Cardiac muscle cell (in vitro differentiated cells and primary cell): Measurements from ENCODE around the gene DGKB. TPM values are rescaled to one million over a fixed set of nuclear protein-coding genes. Genes with fewer than 3 reads are reported as not detected.

ENCODE experiments used
- DNase-seq, 2 donors: peaks; one replicate each; pipeline versions ENCODE4 v3.0.0 to v3.0.0-alpha.2; 2010 to 2017; ENCODE audit warnings: low read depth in 1 of 2, low spot score in 1 of 2
- H3K27ac ChIP-seq: fragments of 200-600 bp; sonication (generic); 2 replicates; pipeline ENCODE4 v1.5.1; 2016
- H3K27me3 ChIP-seq: fragments of 200-600 bp; sonication (generic); 2 replicates; pipeline ENCODE4 v1.6.0; 2016; ENCODE audit warnings: control low read depth
- H3K36me3 ChIP-seq: fragments of 200-600 bp; sonication (generic); 2 replicates; pipeline ENCODE4 v1.5.1; 2016; ENCODE audit warnings: control low read depth
- H3K4me1 ChIP-seq: fragments of 200-600 bp; sonication (generic); 2 replicates; pipeline ENCODE4 v1.8.1; 2017; ENCODE audit warnings: low read depth, mild to moderate bottlenecking, mixed run types
- H3K4me3 ChIP-seq: fragments of 200-600 bp; sonication (generic); 2 replicates; pipeline ENCODE4 v1.5.1; 2016; ENCODE audit warnings: mild to moderate bottlenecking
- H3K9me3 ChIP-seq: fragments of 200-600 bp; sonication (generic); 2 replicates; pipeline ENCODE4 v1.5.1; 2017; ENCODE audit warnings: low read depth, mild to moderate bottlenecking, control low read depth
- polyA plus RNA-seq: library from polyadenylated mRNA; unstranded; fragments of >200 nt; fragmentation: Nextera tagmentation; extraction: Ambion mirVana; gene quantifications from 2 replicates; pipeline ENCODE4 v1.2.1, GENCODE V29; 2016
- total RNA-seq: library from RNA; depleted of rRNA; stranded (reverse); fragments of >200 nt; gene quantifications from 2 replicates; pipeline ENCODE4 v1.2.3, GENCODE V29; 2016
- TF ChIP-seq, protein P1 (sequence below): IDR thresholded peaks from 2 replicates; pipeline ENCODE4 v1.5.1; 2012; ENCODE audit warnings: low read depth, mild to moderate bottlenecking, low read length

DGKB gene
- total and polyA plus RNA-seq, 2 experiments from 2014 or later, result 0.07 to 0.86 TPM

DNA sequence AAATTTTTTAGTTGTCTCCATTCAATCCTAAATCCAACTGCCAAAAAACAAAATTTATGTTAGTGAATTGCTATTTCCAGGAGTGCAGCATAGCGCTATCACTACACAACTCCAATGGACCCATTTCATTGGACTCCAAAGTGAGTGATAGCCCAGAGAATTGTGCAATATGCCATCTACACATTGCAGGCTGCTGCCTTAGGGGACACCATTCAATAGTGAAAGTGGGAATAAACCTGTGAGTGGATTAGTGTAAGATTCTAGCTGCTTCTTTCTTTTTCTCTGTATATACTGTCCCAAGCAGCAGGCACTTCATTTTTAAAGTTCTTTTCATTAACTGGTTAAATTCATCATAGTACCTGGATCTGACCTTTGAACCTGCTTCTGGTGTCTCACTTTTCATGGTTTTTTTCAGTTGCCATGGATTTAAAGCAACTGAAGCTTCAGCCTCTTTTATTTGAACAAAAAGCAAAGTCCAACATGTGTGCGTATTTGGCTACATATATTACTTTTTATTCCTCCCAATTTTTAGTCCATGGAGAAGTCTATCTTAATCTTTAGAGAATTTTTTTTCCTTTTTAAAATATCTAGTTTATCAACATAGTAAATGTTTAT is 97.3 kb downstream of the DGKB start:
- Histone ChIP-seq H3K4me1 (peaks cover 3% of the 10 kb centered on the region), H3K27me3 (no peaks in the 10 kb centered on the region), H3K9me3 (no peaks in the 10 kb centered on the region), H3K36me3 (no peaks in the 10 kb centered on the region), H3K27ac (no peak overlapping the region), H3K4me3 (no peak overlapping the region)
- TF ChIP-seq, protein P1, sequence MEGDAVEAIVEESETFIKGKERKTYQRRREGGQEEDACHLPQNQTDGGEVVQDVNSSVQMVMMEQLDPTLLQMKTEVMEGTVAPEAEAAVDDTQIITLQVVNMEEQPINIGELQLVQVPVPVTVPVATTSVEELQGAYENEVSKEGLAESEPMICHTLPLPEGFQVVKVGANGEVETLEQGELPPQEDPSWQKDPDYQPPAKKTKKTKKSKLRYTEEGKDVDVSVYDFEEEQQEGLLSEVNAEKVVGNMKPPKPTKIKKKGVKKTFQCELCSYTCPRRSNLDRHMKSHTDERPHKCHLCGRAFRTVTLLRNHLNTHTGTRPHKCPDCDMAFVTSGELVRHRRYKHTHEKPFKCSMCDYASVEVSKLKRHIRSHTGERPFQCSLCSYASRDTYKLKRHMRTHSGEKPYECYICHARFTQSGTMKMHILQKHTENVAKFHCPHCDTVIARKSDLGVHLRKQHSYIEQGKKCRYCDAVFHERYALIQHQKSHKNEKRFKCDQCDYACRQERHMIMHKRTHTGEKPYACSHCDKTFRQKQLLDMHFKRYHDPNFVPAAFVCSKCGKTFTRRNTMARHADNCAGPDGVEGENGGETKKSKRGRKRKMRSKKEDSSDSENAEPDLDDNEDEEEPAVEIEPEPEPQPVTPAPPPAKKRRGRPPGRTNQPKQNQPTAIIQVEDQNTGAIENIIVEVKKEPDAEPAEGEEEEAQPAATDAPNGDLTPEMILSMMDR, result no peak
- no peak for DNase-seq

DNA sequence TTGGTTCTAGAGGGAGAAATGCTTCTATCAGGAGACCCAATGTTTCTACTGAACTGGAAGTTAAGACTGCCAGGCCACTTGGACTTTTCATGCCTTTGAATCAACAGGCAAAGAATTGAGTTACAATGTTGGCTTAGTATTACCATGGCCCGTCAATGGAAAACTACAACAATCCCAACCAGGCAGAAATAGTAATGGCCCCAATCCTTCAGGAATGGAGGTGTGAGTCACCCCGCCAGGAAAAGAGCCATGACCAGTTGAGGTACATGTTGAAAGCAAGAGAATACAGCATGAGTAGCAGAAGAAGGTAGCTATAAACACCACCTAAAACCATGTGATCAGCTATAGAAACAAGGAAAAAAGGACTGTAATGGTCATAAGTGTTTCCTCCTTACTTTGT is 101.9 kb downstream of the DGKB start:
- H3K4me1 ChIP-seq, result no peaks in the 10 kb centered on the region
- H3K27me3 ChIP-seq, result no peaks in the 10 kb centered on the region

DNA sequence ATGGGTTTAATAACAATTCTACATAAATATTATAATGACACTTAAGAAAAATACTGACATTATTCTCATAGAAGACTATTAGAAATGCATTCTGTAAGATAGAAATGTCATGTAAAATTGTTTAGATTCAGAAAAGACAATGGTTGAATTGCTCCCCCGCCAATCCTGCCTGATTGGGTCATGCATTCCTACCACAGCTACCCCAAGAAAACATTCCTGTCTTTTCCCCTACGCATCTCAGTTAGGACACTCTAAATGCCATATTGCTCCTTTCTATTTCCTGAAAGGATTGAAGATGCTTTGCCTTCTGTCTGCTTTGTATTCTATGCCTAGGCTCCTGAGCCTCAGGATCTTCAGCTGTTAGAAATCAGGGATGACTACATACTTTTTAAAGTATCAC is 109.4 kb downstream of the DGKB start:
- no peaks in the 10 kb centered on the region for H3K9me3 ChIP-seq
- no peak overlapping the region for H3K4me3 ChIP-seq
- TF ChIP-seq, protein P1, result no peak
- DNase-seq, result no peak
- H3K4me1 ChIP-seq, result no peaks in the 10 kb centered on the region
- no peaks in the 10 kb centered on the region for H3K27me3 ChIP-seq
- no peaks in the 10 kb centered on the region for H3K36me3 ChIP-seq
- no peak overlapping the region for H3K27ac ChIP-seq

More for the DNA sequence above, 101.9 kb downstream of the DGKB start:
- Histone ChIP-seq H3K36me3 (no peaks in the 10 kb centered on the region), H3K4me3 (no peak overlapping the region), H3K9me3 (no peaks in the 10 kb centered on the region), H3K27ac (no peak overlapping the region)
- TF ChIP-seq, protein P1, result no peak
- no peak for DNase-seq

DNA sequence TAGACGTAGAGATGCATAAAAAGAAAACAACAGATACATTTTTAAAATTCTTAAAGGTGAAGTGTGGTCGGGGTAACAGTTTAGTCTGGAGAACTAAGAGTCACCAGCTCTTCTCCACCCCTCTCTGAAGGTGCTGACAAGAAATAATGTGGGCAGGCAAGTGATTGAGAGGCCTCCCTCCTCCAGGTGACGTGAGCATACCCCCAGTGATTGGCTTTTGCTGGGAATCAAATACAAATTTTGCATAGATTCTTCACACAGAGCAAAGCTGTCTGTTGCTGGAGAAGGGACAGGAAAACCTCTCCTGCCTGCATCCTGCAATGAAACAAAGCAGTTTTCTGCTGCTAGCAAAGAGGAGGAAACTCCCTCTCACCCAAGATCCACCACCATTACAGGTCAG is 115.0 kb downstream of the DGKB start:
- no peak for DNase-seq
- H3K4me3 ChIP-seq, result no peak overlapping the region
- no peaks in the 10 kb centered on the region for H3K9me3 ChIP-seq
- no peaks in the 10 kb centered on the region for H3K36me3 ChIP-seq
- no peak overlapping the region for H3K27ac ChIP-seq
- TF ChIP-seq, protein P1, result no peak
- no peaks in the 10 kb centered on the region for H3K4me1 ChIP-seq
- no peaks in the 10 kb centered on the region for H3K27me3 ChIP-seq

DNA sequence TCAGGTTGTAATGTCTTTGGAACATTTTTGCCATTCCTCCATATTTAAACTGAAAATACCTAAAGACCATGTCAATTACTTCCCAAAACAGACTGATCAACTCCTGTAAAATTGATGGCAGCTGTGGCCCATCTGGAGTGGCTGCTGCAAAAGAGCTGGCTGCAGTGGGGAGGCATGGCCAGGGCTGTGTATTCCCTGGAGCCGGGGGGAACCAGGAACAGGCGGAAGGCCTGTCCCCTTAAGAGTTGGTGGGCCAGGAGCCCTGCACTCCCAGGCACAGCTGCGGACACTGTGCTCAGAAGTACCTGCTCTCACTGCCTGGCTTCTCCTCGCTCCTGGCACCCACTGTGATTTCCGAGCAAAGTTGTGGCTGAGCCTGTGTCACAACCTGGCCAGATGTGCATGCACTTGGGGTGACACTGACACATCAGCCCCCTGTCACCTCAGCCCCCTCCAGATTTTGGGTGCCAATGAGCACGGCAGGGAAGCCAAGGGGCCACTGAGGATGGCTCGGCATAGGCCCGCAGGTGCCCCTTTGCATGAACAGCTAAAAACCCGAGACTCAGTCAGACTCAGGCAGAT is 116.1 kb downstream of the DGKB start:
- Histone ChIP-seq H3K27ac (no peak overlapping the region), H3K4me3 (no peak overlapping the region), H3K4me1 (no peaks in the 10 kb centered on the region), H3K27me3 (no peaks in the 10 kb centered on the region), H3K36me3 (no peaks in the 10 kb centered on the region), H3K9me3 (no peaks in the 10 kb centered on the region)
- no peak for DNase-seq
- TF ChIP-seq, protein P1, result no peak
